Left lobe of liver (tissue), 2 donors: ENCODE measurements around the gene ZAP70. TPM values are rescaled to one million over a fixed set of nuclear protein-coding genes. Genes with fewer than 3 reads are reported as not detected.
"Not testable (repeated sequence)": the region's sequence is repeated elsewhere in the genome, so short reads cannot be mapped to it uniquely, and the experiment has no call there.

Experiments used
- ATAC-seq: fragments of 200-7000 bp; cut with Tn5 transposase; one replicate; pipeline ENCODE4 v1.9.1; 2020; ENCODE audit warnings: mild to moderate bottlenecking, moderate library complexity
- DNase-seq: peaks from one replicate; pipeline ENCODE4 v3.0.0-alpha.2; 2020; ENCODE audit warnings: low spot score
- total RNA-seq: library from RNA; stranded (reverse); gene quantifications from one replicate; pipeline ENCODE4 v1.2.1, GENCODE V29; 2021
- donor health status: DM: no; HTN: no; CAD: no; lungs with moderate emphysema.
- donor health status: DM: no; HTN: yes; CAD: no.

ZAP70 gene
- total RNA-seq, 1 donor from 2014 or later, result 1.5 TPM

- ATAC-seq (peak; percentile 100), DNase-seq (peak; percentile 89)
Measured at GRCh38 chr2:97697252-97698235, 15.8 kb upstream of the ZAP70 start.

GRCh38 chr2:97698530-97698929, 14.8 kb upstream of the ZAP70 start:
- DNase-seq (peak; percentile 4), ATAC-seq (no peak)

GRCh38 chr2:97699765-97700444, 13.5 kb upstream of the ZAP70 start:
- DNase-seq (peak; percentile 45), ATAC-seq (peak; percentile 76)

- peak; percentile 35 for DNase-seq
Measured at GRCh38 chr2:97701186-97701585, 12.2 kb upstream of the ZAP70 start.

GRCh38 chr2:97701851-97702465, 11.4 kb upstream of the ZAP70 start:
- DNase-seq, result peak; percentile 19
- no peak for ATAC-seq

More at GRCh38 chr2:97701186-97701585, 12.2 kb upstream of the ZAP70 start:
- ATAC-seq, result no peak

GRCh38 chr2:97702731-97703470, 10.5 kb upstream of the ZAP70 start:
- no peak for ATAC-seq
- peak; percentile 18 for DNase-seq

DNA sequence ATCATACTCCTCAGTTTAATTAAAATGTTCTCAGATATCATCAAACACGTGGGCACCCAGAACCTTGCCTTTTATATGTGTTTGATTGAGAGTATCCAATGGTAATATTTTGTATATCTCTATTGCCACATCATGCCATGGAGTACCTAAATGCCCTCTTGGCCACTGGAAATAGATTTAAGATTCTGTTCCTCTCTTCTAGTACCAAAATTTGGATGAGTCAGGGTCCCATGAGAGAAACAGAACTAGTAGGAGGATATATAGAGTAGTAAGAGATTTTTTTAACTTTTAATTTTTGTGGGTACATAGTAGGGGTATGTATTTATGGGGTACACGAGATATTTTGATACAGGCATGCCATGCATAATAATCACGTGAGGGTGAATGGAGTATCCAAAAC, 9.6 kb upstream of the ZAP70 start:
- no peak for DNase-seq

DNA sequence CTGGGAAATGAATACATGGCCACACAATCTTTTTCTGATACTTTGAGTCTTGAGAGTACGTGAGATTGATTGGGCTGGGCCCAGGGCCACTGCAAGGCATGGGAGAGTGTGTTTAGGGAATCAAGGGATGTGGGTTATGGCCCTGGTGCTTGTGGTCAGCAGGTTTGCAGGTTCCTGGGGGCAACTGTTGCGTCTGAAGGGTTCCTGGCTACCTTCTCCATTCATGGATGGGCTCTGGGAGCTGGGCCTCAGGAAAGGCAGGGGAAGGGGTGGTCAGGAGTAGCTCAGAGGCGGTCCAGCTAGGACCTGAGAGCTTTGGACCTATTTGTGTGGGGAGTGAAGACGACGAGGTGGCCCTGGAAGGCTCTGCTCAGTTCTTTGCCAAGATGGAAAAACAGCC, 8.4 kb upstream of the ZAP70 start:
- ATAC-seq (no peak), DNase-seq (peak; percentile 23)

More for the DNA sequence above, 9.6 kb upstream of the ZAP70 start:
- no peak for ATAC-seq

DNA sequence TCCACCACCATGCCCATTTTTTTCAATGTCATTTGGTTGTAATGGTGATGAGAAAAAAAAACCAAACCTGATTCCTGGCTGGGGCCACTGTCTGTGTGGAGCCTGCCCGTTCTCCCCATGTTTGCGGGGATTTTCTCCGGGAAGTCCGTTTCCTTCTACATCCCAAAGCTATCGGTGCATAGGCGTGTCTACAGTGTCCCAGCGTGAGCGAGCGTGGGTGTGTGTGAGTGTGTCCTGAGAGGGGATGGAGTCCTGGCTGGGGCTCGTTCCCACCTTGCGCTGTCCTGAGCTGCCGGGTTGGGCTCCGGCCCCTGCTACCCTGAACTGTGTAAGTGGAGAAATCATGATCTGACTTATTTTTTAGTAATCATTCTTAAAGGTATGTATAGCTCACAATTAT, 7.3 kb upstream of the ZAP70 start:
- DNase-seq (peak; percentile 35), ATAC-seq (no peak)

- ATAC-seq, result no peak
- peak; percentile 8 for DNase-seq
Measured at GRCh38 chr2:97706708-97707345, 6.5 kb upstream of the ZAP70 start.

DNA sequence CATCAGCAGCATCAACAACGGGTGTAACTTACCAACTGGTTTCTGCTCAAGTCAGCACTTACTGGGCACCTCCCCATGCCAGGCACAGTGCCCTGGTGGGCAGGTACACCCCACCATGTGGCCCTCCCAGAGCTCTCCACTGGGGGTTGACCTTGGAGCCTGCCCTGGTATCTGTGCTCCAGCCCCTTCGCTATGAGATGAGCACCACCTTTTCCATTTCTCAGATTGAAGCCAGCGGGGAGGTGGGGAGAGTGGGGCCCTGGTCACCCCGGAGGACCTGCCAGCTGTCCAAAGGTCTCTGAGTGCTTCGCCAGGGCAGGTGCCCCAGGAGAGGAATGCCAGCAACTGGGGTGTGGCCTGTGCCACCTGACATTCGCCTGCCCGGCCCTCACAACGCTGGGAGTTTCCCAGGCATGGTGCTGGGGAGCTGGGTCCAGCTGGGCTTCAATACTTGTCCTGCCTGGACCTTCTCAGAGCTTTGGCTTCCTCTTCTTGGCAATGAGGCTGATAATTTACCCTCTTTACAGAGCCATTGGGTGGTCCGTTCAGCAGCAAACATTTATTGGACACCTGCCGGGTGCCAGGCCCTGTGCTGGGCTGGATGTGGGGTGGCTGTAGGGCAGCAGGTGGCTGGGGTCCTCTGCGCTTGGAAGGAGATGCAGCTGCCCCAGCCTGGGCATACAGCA, 5.9 kb upstream of the ZAP70 start:
- ATAC-seq (peak; percentile 54), DNase-seq (no peak)

- DNase-seq, result no peak
- no peak for ATAC-seq
Measured at GRCh38 chr2:97708048-97708380, 5.4 kb upstream of the ZAP70 start.

- DNase-seq (no peak), ATAC-seq (no peak)
Measured at GRCh38 chr2:97708608-97709007, 4.8 kb upstream of the ZAP70 start.

DNA sequence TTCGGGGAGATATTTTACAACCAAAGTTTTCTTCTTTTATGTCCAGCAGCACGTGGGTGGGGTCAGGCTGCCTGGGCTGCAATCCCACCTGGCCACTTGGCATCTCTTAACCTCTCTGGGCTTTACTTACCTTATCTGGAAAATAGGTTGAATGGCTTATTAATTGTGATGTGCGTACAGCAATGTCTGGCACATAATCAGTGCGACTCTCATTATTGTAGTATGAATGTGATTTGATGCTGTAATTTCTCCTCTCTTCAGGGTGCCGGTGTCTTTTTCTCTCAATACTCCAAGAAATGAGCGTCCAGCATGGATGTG, 2.0 kb upstream of the ZAP70 start:
- ATAC-seq (no peak), DNase-seq (no peak)

DNA sequence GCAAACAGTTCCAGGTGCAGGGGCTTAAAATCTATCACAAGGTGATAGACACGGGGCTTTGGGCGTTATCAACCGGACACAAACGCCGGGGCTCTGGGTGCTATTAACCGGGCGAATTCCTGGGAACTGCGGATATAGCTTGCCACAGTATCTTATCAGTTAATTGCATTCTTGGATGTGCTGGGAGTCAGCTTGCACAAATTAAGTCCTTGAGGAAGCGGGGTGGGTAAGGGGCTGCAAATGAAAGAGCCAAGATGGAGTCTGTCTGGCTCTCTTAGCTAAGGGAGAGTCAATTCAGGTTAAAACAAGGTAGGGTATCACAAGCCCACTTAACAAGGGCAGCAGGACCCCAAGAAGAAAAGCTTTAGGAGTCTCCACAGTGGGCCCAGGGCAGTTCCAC, 1.2 kb upstream of the ZAP70 start:
- not testable (repeated sequence) for DNase-seq, ATAC-seq

GRCh38 chr2:97712693-97713295, 582 bp upstream of the ZAP70 start:
- no peak for ATAC-seq
- no peak for DNase-seq

- no peak for ATAC-seq
- DNase-seq, result no peak
Measured at GRCh38 chr2:97714084-97714949, 941 bp downstream of the ZAP70 start.

DNA sequence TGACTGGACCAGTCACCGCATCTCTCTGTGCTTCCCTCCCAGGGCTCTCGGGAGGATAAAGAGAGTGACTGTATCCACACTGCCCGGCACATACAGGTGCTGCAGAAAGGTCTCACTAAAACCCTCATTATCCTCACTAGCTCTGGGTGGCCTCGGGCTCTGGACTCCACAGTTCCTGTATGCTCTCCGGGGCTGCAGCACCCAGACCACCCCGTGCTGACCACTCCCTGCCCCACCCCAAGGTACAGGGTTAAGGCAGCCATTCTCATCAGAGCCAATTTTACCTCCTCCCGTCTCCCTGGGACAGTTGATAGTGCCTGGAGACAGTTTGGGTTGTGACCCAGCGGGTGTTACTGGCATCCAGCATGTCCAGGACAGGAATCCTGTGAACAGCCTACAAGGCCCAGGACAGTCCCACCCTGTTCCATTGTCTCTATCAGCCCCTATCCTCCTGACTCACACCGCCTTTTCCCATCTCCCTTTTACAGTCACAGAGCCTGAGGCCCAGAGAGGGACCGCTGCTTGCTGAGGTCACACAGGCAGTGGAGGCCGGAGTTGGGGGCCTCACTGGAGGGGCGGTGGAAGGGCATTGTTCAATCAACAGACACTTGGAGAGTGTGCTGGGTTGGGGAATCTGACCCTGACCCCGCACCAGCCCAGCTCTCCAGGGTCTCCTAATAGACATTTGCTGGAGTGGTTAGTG, 1.7 kb downstream of the ZAP70 start:
- ATAC-seq, result no peak
- no peak for DNase-seq
